IPS-20b (cell line): ENCODE data around the gene KDM4B.
"Not testable (repeated sequence)": the region's sequence is repeated elsewhere in the genome, so short reads cannot be mapped to it uniquely, and the experiment has no call there.

ENCODE experiments used
- H3K27ac ChIP-seq: one replicate; pipeline ENCODE4 v1.5.1; 2013; ENCODE audit warnings: low read length
- H3K27me3 ChIP-seq: 2 replicates; pipeline ENCODE4 v1.6.1; 2013; ENCODE audit warnings: mild to moderate bottlenecking, low read length, inconsistent platforms; ENCODE audit not compliant: insufficient read depth
- H3K36me3 ChIP-seq: 2 replicates; pipeline ENCODE4 v1.6.1; 2013; ENCODE audit warnings: low read depth, mild to moderate bottlenecking, inconsistent platforms, low read length, moderate library complexity; ENCODE audit not compliant: insufficient read depth
- H3K4me1 ChIP-seq: 2 replicates; pipeline ENCODE4 v1.6.1; 2013; ENCODE audit warnings: mild to moderate bottlenecking, control low read depth, inconsistent platforms, low read length, moderate library complexity; ENCODE audit not compliant: insufficient read depth
- H3K4me3 ChIP-seq: 2 replicates; pipeline ENCODE4 v1.5.1; 2013; ENCODE audit warnings: mild to moderate bottlenecking, low read length, inconsistent platforms
- H3K9ac ChIP-seq: 2 replicates; pipeline ENCODE4 v1.6.1; 2013; ENCODE audit warnings: low read depth, mild to moderate bottlenecking, inconsistent platforms, low read length, moderate library complexity
- H3K9me3 ChIP-seq: 2 replicates; pipeline ENCODE4 v1.6.1; 2013; ENCODE audit warnings: mild to moderate bottlenecking, low read depth, low read length, inconsistent platforms; ENCODE audit not compliant: insufficient read depth

Gene KDM4B

DNA sequence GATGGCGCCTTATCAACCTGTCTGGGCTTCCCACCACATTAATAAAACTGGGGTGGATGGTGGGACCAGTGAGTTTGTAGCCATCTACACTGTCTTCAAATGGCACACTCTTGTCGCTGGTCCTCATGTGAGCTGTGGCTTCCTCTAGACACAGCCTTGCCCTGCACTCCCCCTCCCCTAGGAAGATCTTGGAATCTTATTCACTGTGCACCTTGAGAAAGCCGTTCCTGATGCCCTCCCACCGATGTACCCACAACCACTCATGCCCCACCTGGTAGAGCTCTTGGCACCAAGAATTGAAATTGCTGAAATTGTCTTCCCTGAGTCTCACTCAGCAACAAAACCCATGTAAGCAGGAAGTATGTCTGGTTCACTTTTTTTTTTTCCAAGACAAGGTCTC is 225.7 kb downstream of the KDM4B start:
- Histone ChIP-seq H3K9me3 (no peaks in the 10 kb centered on the region), H3K27ac (no peak overlapping the region), H3K27me3 (no peaks in the 10 kb centered on the region), H3K4me3 (no peak overlapping the region), H3K4me1 (peaks cover 12% of the 10 kb centered on the region; the same call in 1 of the 2 replicates), H3K9ac (no peak overlapping the region), H3K36me3 (no peaks in the 10 kb centered on the region)

DNA sequence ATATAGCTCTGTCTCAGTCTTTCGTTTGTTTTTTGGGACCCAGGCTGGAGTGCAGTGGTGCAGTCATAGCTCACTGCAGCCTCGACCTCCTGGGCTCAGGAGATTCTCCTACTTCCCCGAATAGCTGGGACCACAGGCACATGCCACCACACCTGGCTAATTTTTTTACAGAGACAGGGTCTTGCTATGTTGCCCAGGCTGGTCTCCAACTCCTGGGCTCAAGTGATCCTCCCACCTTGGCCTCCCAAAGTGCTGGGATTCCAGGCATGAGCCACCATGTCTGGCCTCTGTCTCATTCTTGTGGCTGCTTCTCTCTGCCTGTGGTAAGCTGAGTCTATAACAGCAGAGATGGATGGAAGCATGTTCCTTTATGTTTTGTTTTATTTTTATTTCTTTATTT is 226.7 kb downstream of the KDM4B start:
- H3K27ac ChIP-seq, H3K9me3 ChIP-seq, H3K27me3 ChIP-seq, H3K4me3 ChIP-seq, H3K36me3 ChIP-seq, H3K9ac ChIP-seq: not testable (repeated sequence)
- H3K4me1 ChIP-seq = peaks cover 12% of the 10 kb centered on the region; the same call in 1 of the 2 replicates

DNA sequence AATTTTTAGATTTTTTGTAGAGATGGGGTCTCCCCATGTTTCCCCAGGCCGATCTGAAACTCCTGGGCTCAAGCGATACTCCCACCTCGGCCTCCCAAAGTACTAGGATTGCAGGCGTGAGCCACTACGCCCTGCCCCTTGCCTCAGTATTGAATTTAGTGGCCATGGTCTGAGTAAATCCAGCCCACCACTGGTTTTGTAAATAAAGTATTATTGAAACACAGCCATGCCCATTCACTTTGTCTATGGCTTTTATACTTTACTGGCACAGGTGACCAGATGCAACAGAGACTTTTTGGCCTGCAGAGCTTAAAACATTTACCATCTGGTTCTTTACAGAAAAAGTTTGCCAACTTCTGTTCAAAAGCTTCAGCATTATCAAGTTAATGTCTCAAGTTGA is 227.9 kb downstream of the KDM4B start:
- Histone ChIP-seq H3K27me3 (no peaks in the 10 kb centered on the region), H3K4me1 (peaks cover 12% of the 10 kb centered on the region; the same call in 1 of the 2 replicates), H3K4me3 (no peak overlapping the region), H3K27ac (no peak overlapping the region), H3K9me3 (peaks cover 9% of the 10 kb centered on the region; the same call in 1 of the 2 replicates), H3K9ac (no peak overlapping the region), H3K36me3 (no peaks in the 10 kb centered on the region)

DNA sequence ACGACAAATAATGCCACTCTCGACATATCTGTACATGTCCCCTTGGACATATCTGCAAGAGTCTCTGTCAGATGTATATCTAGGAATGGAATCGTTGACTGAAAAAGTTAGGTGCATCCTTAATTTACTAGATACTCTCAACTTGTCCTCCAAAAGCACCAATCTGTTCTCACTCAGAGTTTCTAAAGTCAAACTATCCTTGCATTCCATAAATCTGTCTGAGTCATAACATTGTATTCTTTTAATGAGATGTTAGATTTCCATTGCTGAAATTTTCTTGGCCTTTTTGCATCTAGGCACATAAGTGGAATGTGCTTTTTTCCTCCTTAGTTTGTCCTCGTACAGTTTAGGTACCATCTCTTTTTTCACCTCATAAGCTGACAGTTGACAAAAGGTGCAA is 231.9 kb downstream of the KDM4B start:
- Histone ChIP-seq H3K4me1 (no peaks in the 10 kb centered on the region), H3K9ac (no peak overlapping the region), H3K27ac (no peak overlapping the region), H3K9me3 (peaks cover 9% of the 10 kb centered on the region), H3K27me3 (no peaks in the 10 kb centered on the region), H3K36me3 (peaks cover 8% of the 10 kb centered on the region; the same call in 1 of the 2 replicates), H3K4me3 (no peak overlapping the region)

DNA sequence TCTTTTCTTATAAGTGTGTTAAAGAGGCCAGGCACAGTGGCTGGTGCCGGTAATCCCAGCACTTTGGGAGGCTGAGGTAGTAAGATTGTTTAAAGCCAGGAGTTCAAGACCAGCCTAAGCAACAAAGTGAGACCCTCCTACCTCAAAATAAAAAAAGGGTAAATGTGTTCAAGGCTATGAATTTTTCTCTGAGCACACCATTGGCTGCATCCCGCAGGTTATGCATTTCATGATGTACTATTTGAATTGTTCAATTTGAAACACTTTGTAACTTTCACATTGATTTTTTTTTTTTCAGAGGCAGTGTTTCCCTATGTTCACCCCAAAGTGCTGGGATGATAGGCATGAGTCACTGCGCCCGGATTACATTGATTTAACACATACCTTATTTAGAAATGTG is 233.6 kb downstream of the KDM4B start:
- no peak overlapping the region for H3K4me3 ChIP-seq

More for the DNA sequence above, 233.6 kb downstream of the KDM4B start:
- no peak overlapping the region for H3K9ac ChIP-seq
- H3K9me3 ChIP-seq = peaks cover 9% of the 10 kb centered on the region
- no peaks in the 10 kb centered on the region for H3K27me3 ChIP-seq
- no peak overlapping the region for H3K27ac ChIP-seq
- no peaks in the 10 kb centered on the region for H3K4me1 ChIP-seq
- peaks cover 18% of the 10 kb centered on the region; the same call in 1 of the 2 replicates for H3K36me3 ChIP-seq
